Inflammatory macrophage treated with lipopolysaccharide for 1 hour (primary cell): Measurements from ENCODE around the gene PLK5.
"Not testable (repeated sequence)": the region's sequence is repeated elsewhere in the genome, so short reads cannot be mapped to it uniquely, and the experiment has no call there.

ENCODE experiments used
- DNase-seq, 2 donors: peaks; one replicate each; pipeline ENCODE4 v3.0.0-alpha.2; 2020 to 2022

The PLK5 gene

DNA sequence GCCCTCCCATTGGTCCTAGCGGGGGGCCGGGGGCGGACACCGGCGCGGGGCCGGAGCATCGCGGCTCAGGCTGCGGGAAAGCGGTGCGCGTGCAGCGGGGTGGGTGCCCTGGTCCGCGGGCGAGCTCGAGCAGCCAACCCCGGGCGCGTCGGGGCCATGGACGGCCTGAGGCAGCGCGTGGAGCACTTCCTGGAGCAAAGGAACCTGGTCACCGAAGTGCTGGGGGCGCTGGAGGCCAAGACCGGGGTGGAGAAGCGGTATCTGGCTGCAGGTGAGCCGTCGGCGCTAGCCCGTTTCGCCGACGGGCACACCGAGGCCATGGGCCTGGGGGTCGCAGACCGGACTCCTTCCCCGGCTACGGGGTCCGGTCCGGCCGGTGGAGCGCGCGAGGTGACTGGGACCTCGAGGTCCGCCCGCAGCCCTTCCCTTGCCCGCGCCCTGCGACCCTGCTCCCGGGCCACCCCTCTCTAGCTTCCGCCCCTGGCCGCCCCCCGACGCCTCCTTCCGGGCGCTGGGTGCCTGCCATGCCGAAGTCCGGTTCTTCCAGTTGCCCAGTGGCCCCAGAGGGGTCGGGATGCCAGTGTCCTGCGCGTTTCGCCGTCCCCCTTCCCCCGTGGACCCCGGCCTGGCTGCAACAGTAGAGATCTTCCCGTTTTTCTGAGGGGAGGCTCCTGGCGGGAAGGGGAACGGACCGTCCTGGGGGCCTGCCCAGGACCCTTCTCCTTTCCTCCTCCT is 32.6 kb upstream of the PLK5 start, which contains the start of gene REEP6:
Gene REEP6 (plus strand): TSS at position 68 of the 735 bp plus-strand sequence. CDS start 89 bp downstream, at position 157.
- no peak for DNase-seq

DNA sequence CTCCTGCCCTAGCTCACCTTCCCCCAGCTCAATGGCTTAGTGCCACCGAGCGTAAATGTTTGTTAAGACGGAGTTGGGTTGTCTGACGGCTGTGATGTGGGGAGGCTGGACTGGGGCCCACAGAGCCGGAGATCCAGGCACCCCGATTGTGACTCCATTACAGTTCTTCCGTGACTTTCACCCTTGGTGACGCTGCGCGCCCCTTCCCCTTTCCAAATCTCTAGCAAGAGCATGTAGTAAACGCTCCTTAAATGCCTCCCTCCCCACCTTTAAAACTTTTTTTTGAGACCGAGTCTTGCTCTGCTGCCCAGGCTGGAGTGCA is 32.1 kb upstream of the PLK5 start:
- no peak for DNase-seq

DNA sequence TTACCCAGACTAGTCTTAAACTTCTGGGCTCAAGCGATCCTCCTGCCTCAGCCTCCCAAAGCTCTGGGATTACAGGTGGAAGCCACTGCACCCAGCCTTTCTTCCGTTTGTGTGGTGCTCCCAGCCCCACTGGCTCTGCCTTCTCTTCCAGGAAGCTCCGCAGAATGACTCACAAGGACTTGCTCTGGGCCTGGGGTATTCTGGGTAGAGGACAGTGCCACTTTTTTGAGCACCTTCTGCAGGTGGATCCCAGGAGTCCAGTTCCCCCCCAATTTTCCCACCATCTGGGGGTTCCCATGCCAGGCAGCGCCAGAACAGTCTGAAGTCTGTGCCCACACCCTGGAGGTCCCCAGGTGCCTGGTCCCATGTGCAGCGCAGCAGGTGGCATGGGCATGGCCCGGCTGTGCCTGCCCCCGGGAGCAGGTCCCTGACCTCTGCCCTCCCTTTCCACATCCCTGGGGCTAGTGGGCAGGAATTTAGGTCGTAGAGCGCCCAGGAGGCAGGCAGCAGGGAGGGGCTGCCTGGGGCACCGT is 31.3 kb upstream of the PLK5 start:
- no peak for DNase-seq

DNA sequence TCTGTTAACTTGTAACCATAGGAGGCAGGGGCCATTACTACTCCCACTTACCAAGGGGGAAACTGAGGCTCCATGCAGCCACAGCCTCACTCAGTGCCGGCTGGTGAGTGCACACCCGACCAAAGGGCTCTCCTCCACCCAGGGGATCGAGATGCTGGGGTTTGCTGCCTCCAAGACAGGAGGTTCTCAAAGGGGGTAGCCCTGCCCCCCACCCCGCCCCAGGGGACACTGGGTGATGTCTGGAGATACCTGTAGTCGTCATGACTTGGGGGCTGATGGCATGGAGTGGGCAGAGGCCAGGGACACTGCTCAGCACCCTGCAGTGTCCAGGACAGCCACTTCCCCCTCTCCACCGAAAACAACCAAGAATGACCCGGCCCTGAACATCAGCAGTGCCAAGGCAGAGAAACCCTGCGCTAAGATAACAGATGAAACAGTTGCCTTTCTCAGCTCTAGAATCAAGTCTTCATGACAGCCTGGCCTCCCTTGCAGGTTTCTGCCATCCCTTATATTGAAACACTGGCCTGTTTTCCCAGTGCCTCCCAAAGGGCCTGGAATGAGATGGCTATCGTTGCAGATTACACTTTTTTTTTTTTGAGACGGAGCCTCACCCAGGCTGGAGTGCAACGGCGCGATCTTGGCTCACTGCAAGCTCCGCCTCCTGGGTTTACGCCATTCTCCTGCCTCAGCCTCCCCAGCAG is 29.6 kb upstream of the PLK5 start:
- DNase-seq, result no peak

DNA sequence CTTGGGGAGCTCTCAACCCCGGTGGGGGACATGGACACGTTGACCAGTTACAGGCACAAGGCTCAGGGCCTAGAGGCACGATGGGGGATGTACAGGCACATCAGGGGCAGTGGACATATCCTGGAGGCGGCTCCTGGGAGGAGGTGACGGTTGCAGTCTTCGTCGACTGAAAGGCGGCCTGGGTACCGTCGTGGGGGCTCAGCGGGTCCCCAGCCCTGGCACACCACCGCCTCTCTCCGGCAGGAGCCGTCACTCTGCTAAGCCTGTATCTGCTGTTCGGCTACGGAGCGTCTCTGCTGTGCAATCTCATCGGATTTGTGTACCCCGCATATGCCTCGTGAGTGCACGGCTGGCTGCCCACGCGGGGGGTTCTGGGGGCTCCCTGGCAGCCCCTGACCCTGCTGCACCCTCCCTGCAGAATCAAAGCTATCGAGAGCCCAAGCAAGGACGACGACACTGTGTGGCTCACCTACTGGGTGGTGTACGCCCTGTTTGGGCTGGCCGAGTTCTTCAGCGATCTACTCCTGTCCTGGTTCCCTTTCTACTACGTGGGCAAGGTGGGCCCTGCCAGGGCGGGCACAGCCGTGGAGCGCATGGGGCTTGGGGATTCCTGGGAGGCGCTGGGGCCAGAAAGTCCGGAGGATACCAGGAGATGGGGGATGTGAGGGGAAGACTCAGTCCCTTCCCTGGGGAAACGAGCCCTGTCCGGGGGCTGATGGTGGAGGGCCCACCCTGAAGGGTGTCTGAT is 28.7 kb upstream of the PLK5 start:
- no peak for DNase-seq

DNA sequence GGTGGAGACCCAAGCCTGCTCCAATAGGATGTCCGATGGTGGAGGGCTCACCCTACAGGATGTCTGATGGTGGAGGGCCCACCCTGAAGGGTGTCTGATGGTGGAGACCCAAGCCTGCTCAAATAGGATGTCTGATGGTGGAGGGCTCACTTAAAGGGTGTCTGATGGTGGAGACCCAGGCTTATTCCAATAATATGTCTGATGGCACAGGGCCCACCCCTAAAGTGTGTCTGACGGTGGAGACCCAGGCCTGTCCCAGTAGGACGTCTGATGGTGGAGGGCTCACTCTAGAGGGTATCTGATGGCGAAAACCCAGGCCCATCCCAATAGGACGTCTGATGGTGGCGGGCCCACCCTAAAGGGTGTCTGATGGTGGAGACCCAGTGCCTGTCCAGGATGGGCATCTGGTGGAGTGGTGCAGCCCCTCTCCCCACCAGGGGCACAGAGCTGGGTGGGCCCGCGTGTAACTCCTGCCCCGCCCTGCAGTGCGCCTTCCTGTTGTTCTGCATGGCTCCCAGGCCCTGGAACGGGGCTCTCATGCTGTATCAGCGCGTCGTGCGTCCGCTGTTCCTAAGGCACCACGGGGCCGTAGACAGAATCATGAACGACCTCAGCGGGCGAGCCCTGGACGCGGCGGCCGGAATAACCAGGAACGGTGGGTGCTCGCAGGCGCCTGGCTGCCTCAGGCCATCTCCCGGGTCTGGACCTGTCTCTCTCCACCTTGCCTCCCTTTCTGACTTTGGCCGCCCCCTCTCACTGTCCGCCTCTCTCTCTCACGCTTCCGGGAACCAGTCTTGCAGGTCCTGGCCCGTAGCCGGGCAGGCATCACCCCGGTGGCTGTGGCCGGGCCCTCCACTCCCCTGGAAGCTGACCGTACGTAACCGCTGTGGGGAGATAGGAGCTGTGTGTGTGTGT is 27.8 kb upstream of the PLK5 start:
- no peak for DNase-seq

DNA sequence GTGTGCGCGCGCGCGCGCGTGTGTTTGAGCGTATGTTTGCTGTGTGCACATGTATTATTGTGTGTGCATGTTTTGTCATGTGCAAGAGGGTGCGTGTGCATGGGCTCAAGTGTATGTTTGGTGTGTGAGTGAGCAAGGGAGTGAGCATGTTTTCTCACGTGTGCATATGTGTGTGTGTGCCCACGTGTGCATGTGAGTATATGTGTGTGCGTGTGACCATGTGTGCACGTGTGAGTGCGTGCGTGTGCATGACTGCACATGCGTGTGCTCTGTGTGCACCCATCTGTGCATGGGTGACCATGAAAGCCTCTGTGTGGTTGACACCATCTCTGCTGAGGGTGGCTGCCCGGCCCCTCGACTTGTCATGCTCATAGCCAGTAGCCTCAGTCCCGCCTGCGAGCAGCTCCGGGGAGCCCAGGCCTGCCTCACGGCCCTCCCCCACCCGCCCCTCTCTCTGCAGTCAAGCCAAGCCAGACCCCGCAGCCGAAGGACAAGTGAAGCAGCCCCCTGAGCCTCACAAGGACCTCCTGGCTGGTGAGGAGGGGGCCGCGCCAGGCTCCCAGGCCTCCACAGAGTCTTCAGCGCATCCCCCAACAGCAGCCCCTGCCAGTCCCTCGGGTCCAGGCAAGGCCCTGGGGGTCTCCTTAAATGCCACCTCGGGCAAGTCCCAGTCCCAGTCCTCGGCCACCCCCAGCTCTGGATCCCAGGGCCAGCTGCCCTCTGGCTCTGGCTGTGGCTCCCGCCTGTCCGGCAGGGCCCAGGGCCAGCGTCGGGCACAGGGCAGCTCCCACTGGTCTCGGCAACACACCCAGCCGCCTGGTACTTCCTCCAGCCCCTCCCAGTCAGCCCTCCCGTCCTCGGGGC is 26.9 kb upstream of the PLK5 start:
- no peak for DNase-seq

DNA sequence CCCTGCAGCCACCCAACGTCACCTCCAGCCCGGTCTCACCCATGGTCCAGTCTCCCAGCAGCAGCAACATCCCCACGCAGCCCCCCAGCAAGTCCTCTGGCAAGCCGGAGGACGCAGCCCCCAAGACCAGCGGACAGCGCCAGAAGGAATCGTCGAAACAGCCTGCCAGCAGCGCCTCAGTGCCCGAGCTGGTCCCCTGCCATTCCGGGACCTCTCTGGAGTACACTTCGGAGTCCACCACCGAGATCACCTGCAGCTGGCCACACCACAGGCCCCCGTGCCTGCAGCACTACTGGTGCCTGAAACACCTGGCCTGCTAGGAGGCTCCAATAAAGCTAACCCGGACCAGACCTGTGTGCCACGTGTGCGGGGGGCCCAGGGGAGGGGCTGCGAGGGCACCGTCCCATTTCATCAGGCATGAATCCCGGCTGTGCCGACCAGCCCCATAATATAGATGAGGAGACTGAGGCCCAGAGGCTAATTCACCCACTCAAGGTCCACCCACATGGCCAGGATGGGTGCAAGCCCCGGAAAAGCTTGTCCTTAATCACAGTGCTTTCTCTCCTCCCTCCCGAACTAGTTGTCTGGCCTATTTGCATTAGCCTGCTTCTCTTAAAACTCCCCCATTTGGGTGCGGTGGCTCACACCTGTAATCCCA is 26.2 kb upstream of the PLK5 start:
- no peak for DNase-seq

DNA sequence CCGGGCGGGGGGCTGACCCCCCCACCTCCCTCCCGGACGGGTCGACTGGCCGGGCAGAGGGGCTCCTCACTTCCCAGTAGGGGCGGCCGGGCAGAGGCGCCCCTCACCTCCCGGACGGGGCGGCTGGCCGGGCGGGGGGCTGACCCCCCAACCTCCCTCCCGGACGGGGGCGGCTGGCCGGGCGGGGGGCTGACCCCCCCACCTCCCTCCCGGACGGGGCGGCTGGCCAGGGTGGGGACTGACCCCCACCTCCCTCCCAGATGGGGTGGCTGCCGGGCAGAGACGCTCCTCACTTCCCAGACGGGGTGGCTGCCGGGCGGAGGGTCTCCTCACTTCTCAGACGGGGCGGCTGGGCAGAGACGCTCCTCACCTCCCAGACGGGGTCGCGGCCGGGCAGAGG is 24.6 kb upstream of the PLK5 start:
- not testable (repeated sequence) for DNase-seq

DNA sequence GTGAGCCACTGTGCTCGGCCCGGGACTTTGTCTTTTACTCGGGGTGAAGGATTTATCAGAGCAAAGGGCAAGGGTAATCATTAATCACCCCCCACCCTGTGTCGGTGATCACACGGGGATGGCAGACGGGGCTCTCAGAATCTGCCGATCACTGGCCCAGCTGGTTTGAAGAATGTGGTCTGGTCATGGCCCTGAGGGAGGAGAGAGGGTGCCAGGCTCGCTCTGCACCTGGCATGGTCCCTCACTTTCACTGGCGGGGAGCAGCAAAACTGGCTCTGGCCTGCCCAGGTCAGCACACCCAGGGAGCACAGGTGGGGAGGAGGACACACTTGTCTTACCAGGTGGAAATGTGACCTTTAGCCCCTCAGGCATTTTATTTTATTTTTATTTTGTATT is 22.7 kb upstream of the PLK5 start:
- no peak for DNase-seq

DNA sequence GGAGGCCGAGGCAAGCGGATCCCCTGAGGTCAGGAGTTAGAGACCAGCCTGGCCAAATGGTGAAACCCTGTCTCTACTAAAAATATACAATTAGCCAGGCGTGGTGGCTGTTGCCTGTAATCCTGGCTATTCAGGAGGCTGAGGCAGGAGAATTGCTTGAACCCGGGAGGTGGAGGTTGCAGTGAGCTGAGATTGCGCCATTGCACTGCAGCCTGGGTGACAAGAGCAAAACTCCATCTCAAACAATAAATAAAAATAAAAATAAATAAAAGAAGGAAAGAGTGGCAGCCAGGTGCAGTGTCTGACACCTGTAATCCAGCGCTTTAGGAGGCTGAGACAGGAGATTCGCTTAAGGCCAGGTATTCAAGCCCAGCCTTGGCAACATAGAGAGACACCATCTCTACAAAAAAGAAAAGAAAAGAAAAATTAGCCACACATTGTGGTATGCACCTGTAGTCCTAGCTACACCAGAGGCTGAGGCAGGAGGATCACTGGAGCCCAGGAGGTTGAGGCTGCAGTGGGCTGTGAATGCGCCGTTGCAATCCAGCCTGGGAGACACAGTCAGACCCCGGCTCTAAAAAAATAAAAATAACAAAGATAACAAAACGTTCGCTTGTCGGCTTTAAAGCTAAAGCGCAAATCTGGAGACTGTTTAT is 21.3 kb upstream of the PLK5 start:
- no peak for DNase-seq

DNA sequence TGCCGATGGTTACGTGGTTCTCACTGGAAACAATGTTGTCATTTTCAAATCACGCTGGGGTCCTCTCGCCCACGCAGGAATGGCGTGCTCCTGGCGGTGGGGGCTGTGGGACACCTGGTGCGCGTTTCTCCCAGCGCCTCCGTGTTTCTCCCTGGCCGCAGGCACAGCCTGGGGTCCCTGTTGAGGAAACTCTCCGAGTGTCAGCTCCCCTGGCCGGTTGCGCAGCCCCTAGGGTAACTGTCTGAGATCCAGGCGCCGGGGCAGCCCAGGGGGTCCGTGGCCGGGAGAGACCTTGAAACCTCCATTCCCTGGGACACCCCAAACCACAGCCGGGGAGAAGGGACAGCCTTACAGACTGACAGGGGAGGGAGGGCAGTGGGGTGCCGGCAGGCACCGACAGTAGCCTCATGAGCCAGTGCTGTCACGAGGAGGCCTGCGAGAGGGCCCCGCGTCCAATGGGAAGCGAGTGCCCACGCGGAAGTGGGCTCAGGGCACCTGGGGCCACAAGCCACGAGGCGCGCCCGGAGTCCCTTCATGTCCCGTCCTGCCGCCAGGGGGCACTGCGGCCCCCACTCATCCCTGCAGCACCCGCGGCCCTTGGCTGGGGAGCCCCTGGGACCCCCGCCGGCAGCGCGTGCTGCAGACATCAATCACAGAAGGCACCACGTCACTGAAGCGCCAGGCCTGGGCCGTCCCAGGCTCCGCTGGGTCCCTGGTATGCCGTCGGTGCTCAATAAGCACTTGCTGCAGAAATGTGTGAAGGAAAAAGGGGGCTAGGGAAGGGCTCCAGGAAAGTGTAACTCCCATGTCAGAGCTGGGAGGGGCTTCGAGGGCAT is 20.6 kb upstream of the PLK5 start:
- peak; percentile 57 to 60 for DNase-seq

DNA sequence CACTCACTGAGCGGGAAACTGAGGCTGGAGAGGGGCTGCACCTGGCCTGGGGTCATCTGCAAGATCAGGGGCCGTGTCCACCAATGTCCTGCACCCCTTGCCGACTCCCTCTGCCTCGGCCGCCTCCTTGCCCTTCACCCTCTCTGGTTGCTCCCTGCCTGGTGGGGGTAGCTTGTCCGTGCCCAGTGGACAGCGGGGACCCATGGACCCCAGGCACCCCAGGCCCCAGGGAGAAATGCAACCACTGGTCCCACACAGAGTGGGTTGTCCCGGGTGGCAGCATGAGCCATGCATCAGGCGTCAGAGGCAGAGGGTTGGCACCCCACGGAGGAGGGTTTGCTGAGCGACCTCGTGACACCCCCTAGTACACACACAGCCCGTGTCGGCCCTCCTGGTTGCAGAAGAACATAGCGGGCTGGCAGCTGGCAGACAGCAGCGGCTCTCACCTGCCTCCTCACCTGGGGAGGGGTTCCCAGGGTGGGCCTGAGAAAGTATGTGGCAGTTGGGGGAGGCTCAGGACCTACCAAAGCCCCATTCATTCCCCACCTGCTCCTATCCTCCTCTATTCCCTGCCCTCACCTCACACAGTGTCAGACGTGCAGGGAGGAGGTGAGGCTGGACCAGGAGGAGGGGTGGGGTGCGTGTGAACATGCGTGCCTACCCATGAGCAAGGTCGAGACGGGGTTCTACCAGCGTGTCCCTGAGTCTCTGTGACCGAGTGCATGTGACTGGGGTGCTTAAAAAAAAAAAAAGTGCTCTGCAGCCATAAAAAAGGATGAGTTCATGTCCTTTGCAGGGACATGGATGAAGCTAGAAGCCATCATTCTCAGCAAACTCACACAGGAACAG is 19.7 kb upstream of the PLK5 start:
- DNase-seq, result no peak

DNA sequence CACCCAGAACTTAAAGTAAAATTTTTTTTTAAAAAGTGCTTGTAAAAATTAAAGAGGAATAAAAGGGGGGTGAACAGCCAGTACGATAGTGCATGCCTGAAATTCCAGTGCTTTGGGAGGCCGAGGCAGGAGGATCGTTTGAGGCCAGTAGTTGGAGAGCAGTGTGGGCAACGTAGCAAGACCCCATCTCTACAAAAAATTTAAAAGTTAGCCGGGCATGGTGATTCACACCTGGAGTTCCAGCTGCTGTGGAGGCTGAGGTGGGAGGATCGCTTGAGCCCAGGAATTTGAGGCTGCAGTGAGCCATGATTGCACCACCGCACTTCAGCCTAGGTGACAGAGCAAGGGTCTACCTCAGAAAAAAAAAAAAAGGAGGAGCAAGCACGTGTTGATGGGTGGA is 18.9 kb upstream of the PLK5 start:
- no peak for DNase-seq

DNA sequence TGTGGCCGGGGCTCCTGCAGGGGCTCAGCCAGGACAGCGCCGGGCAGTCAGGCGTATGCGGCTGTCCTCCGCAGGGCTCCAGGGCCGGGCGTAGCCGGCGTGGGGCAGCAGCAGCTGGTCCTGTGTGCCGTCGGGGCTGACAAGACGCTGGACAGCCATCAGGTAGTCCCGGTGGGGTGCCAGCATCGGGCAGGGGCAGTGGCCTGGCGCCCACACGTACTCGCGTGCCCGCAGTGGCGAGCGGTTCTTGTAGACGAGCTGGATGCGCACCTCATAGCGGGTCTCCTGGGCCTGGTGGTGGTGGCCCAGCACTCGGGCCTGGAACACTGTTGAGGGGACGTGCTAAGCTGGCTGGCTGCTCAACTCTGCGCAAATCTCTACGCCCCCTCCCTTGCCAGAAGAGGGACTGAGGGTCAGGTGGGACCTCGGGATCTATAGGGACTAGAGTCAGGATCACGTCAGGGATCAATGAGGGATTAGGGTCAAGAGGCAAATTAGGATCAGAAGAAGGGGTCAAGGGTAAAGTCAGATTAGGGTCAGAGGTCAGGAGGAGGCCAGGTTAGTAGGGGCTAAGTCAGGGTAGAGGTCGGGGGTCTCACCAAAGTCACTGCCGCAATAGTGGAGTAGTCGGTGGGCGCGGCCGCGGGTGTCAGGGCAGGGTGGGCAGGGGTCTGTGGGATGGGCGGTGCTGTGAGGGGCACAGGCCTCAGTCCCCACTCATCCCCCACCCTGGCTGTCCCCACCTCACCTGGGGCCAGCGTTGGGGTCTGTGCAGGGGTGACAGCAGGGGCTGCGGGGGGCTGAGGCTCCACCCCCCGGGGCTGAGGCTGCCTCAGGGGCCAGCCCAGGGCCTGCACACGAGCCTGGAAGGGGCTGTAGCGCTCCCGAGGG is 17.6 kb upstream of the PLK5 start:
- no peak for DNase-seq

DNA sequence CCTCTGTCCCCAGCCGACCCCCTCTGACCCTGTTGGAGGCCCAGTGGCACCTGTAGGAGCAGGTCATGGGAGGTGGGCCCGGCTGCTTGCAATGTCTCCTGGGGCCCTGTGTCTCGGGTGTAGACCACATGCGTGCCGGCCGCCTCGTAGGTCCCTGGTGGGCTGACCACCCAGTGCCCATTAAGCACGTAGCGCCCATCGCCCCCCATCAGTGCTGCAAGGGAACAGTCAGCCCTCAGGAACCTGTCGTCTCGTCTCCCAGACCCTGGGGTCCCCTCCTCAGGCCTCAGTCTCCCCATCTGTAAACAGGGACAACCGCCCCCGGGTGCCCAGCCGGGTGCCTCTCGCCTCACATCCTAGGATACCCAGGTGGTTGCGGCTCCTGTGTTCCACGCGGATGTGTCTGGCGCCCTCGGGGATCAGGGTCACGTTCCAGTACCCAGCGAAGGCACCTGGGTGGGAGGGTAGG is 16.7 kb upstream of the PLK5 start:
- no peak for DNase-seq

DNA sequence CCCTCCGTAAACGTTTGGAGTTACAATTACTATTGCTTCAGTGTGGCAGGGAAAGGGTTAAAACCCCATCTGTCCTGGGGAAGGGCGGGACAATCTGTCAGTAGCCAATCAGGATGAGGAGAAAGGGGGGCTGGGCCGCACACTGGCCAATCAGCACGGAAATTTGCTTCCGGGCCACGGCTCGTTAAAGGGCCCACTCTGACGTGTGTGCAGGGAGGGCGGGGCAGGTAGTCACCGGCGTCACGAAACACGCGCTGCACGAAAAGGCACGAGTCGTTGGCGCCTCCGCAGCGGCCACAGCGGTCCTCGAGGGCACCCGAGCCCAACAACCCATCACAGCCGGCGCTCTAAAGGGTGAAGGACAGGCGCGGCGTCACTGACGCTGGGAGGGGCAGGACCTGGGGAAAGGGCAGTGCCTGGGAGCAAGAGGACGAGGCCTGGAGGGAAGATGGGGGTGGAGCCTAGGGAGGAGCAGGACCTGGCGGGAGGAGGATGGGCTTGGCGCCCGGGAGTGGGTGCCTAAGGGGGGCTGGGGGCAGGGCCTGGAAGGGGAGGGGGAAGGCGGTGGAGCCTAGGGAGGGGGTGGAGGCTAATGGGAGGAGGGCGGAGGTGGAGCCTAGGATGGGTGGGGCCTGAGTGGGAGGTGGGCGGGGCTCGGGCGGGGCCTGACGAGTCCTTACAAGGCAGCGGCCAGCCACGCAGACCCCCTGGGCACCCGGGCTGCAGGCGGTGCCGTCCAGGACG is 15.9 kb upstream of the PLK5 start:
- DNase-seq, result peak; percentile 78 to 92
